Activated T-cell treated with anti-CD3 and anti-CD28 coated beads for 48 hours (primary cell): ENCODE results near the gene TRPV5.

Experiments
- DNase-seq: peaks from one replicate; pipeline ENCODE4 v3.0.0-alpha.2; 2020; ENCODE audit warnings: low read depth

Gene TRPV5

DNA sequence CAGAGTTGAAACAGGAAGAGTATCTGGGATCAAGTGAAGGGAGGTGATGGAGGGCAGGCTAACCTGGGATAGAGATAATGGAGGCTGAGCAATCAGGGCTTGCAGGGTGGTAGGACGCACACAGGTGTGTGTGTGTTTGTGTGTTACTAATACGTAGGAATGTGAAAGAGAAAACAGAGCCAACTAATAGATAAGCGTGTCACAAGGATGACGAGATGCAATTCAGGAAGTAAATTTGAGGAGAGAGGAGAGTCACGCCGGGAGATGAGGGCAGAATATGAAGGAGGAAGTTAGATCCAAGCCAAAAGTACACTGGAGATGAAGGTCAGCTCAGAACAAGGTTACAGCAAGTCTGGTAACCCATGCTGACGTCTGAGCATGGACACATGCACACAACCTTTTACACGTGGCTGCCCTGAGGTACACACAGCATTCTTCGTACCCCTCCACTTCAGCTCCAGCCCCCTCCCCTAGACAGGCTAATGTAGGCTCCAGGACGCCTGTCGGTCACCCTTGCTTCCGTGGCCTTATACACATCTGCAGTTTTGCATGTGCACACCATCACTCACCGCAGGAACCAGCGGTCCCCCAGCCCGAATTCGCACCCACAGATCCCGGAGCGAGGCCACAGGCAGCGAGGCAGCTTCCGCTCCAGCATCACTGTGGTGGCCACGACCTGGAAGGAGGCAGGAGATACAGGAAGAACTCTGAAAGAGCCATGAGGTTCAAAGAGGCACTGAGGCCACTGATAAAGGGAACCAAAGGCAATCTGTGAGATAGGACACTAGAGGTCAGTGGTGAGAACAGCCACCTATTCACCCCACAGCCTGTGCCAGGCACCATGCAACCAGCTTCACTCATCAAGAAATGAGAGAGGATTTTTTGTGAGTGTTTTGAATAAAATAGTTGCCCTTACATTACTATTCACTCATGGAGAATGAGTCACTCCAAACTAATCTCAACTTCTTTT is 24.3 kb downstream of the TRPV5 start:
- no peak for DNase-seq

DNA sequence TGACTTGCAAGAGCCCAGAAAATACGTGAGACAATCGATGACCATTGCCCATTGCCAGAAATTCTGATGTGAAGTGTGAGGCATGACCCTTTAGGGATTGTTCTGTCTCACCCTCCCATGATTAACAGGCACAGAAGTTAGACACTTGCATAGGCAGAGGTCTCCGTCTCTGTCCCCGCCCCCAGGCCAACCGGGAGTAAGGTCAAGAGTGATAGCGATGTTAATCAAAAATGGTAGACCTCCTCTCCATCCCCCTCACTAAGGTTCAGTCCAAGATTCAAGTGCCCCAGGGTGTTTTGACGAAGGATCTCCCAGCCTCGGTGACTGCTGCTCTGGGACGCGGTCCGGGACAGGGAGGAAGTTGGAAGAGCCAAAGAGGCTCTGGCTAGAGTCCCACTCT is 25.3 kb downstream of the TRPV5 start:
- no peak for DNase-seq

DNA sequence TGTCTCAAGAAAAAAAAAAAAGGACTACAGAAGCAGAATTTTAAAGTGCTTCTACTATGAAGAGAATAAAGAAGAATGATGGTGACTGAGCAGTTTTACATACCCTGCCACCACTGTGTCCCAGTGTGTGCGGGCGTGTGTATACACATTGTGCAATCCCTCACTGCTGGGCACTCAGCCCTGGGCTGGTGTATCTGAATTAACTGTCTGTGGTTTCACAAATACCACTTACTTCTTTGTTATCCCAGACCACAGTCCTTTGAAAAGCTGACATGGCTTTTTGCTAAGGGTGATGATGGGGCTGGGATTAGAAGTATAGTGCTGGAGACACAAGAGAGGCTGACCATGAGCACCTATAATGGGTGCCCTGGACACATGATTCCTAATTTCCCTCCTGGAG is 26.9 kb downstream of the TRPV5 start:
- no peak for DNase-seq

DNA sequence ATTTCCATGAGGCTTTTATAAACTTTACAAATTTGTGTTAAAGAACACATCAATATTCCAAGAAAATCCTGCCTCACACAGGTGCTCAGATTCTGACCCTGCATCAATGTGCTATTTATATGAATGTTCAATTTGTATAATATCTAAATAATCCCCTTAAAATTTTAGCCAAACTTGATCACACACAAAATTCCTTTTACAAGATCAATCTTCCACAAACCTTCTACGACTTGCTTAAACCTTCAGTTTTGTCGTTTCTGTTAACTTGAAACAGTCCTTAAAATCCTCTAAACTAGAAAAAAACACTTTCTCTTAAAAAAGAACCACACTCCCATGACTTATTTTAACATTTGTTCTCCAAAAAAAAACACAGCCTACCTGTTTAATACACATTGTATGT is 27.8 kb downstream of the TRPV5 start:
- no peak for DNase-seq

DNA sequence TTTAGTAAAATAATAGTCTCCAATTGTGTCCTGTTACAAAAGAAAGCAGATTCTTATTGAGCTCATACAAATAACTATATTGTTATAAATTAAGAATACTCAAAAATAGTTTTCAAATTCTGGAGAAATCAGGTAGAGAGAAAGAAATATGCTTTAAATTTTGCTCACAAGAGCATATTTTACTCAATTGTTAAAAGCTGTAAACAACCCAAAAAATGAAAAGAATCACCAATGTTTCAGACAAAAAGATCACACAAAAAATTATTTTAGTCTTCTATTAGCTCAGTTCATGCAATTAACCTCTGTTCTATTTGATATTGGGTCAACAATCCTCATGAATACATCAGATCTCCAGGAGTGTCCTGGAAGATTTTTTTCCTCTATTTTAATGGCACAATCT is 29.4 kb downstream of the TRPV5 start:
- no peak for DNase-seq

DNA sequence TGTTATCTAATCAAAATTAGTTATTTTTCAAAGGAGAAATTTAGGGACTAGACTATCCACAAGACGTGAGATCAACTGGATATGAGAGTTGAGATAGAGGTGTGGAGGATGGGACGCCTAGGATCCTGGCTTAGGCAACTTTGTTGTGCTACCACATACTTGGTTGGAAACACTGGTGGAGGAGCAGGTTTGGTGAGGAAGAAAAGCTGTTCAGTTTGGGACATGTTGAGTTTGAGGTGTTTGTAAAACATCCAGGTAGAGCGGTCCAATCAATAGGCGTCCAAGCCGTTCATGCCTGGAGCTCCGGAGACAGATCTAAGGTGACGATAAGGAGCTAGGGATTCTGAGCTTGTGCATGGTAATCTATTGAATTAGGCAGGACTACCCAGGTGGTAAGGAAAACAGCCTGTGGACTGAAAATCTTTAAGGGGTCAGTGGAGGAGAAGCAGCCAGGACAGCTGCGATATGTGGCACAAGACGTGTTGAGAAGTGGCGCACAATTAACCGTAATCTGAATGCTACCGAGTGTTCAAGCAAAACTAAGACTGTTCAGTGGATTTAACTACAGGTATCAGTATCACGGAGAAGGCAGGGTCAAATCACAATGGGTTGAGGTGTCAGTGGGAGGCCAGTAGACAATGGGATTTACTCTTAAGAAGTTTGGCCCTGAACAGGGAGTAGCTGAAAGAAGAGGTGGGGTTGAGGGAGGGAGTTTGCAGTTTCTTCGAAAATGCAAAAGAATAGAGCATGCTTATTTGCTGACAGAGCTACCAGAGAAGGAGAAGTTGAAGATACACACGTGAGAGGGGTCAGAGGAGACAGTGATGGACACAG is 31.9 kb downstream of the TRPV5 start:
- DNase-seq, result no peak

DNA sequence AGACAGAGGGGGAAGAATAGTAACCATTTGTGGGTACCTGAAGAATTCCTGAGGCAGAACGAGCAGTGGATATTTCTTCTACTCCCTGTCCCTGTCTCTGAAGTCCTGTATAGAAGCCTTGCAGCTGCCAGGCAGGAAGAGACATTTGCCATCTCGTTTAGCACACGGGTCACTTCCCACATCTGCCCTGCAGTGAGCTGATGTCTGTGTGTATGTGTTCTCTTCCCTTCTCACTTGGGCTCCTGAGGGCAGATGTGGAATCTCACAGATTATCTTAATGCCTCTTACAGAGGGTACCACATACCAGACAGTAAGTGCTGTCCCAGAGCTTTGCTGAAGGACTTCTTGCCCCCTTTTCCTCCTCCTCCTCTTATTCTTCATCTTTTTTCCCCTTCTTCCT is 33.9 kb downstream of the TRPV5 start:
- DNase-seq, result no peak

DNA sequence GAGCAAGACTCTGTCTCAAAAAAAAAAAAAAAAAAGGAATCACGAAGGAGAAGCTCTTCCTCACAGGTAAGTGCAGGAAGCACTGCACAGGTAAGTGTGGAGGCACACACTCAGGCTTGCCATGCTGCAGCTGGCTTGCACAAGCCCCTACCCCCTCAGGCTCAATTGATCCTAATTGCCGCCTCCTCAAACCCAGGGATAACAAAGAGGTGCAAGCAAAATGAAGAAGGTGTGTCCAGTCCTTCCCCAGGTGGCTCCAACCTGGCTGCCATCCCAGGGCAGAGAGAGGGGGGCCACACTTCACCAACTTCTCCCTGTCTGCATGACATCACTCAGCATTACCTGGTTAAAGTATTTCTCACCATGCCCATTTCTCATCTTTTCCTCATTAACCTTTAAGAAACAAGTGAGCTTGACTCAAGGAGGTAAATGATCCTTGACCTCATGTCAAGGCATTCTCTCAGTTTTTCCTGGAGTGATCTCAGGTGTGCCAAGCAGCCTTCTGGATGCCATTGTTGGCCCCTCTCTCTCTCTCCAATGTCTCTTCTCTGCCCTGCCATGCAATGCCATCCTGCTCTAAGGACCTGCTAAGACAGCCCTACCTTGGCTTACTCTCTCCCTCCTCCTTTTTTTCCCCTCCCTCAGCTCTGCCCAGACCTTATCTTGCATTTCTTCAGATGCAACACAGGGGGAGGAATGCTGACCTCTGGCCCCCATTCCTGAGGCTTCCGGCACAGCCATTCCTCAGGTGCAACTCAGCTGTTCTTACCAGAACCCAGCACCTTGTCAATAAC is 35.0 kb downstream of the TRPV5 start:
- DNase-seq, result no peak

DNA sequence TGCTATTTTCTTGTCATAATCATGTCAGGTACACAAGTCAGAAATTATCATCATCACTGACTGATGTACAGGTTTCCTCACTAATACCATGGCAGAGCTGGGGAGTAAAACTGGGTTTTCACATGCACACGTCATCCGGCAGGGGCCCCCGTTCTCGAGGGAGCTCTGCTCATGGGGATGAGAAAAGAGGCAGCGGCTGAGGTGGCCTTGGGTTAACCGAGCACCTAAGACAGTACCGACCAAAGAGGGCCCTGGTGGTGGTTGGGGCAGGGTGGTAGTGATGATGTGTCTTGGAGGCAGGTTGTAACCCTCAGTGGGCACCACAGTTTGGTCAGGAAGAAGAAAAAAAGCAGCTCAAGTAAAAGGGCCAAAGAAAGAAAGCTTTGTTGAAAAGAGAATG is 35.9 kb downstream of the TRPV5 start:
- no peak for DNase-seq

DNA sequence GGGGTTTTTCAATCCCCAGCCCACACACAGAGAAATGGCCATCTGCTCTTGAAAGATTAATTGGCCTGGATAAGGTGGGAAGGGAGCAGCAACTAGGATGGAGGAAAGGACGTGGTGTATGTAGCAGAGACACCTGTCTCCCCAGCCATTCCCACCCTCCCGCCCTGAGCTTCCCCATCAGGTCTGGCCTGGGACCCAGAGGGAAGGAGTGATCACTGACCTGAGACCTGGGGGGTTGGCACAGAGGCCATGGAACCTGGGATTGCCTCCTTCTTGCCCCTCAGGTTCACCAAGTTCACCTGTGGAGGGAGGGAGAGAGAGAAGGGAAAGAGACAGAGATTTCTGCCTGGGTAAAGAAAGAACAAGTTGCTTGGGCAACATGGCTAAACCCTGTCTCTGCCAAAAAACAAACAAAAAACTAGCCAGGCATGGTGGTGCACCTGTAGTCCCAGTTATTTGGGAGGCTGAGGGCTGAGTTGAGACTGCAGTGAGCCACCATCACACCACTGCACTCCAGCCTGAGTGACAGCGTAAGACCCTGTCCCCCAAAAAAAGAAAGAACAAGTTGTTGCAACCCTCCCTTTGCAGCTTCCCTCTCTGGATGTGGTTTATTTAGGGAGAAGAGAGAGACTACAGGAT is 36.7 kb downstream of the TRPV5 start:
- no peak for DNase-seq

DNA sequence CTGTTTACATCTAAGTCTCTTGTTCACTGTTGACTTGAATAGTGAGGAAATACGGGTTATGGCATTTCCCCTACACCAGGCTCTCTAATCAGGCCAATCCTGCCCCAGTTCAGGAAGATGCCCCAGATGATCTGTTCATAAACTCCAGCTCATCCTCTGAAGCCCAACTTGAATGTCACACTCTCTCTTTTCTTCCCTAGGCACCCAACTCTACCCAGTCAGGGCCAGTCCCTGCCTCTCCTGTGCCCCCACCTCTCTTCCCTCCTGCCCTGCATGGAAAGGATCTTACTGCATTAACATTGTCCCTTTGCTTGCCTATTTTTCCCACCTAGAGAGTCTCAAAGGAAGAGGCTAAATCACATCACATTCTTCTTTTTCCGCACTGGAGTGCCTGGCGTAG is 37.4 kb downstream of the TRPV5 start:
- no peak for DNase-seq

DNA sequence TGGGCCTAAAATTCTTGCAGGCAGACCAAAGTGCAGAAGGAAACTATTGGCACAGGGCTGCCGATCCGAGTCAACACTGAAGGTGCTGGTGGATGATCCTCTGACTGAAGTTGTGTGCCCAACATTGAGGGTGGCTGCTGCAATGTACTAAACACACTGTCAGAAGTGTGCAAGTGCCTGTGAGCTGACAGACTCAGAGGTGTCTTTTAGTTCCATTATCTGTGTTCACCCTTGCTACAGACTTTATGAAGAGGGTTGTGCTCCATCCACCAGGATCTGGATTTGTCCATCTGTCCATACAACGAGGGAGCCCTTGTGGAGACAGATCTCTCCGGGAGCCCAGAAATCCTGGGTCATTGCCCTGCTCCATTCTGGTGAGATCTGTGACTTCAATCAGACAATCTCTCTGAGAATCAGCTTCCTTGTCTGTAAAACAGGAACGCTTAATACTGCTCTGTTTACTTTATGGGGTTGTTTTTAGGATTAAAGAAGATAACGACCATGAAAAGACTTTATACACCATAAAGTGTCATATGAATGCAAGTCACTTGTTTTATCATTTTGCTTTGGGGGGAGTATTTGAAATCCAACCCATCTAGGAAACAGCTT is 38.5 kb downstream of the TRPV5 start:
- no peak for DNase-seq

DNA sequence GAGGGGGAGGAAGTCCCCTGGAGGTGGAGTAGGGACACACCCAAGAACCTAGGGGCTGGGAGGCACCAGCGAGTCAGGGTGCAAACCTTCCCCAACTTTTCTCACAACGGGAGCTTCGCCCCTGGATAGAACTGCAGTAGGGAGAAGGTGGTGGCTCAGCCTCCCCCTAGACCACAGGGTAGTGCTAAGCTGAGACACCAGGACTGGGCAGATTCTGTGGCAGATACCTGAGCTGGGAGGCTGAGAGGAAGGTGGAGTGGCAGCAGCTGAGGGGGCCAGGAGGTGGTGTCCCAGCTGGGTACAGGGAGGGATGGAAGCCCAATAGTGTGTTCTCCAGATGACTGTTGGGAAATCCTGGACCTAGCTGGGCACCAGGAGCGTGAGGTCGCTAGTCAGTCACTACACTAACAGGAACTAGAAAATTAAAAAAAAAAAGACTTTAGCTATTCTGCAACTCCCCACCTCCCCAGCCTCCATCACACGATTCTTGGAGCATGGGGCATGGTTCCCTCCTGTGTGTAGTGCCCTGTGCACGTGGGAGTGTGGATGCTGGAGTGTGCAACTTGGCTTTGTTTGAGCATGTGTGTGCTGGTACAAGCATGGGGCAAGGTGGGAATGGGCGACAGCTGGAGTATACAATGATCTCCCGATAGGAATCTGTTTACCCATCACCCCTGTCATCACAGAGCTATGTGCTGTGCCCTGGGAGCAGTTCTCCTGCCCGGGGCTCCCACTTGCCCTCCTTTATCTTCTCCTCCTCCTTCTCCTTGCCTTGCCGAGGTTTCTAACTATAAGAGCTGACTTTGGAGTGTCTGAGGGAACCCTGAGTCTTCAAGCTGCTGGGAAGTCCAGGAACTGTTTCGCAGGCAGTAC is 39.2 kb downstream of the TRPV5 start:
- DNase-seq, result no peak

DNA sequence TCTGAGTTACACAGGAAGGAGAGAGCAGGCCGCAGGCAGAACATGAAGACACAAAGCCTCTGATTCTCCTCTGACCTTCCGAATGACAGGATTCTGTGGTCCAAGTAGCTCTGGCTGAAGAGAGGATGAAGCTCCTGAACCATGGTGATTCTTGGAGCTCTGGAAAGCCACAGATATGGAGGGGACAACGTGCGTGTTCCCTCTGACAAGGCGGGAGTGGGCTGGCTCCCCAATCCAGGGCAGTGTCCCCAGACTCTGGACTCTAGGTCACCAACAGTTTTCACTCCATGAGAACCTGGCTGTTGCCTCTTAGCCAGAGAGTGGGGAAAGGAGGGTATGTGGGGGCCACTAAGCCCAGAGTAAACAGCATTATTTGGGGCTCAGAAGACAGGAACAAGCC is 40.6 kb downstream of the TRPV5 start:
- DNase-seq, result no peak

DNA sequence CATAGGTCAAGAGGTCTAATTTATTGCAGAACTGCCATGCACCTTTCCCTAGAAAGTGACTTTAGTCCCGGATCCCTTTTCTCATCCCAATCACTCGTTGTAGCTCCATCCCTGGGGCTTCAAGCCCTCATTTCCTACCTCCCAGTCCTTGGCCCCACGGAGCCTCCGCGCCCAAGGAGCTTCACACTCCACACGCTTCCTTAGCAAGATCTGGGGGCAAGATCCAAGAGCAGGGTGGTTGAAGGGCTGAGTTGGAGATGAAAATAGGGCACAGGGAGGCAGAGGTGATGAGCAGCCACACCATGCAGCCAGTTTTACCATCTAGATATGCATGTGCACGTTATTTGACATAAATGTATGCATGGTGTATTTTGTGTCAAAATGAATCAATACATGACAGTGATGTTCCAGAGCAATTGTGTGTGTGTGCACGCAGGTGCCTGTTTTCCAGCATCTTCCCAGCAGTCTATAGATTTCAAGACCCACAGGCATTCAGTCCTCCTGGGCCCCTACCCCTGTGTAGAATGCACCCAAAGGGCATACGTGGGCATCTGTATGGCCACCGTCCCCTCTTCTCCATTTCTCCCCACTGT is 42.0 kb downstream of the TRPV5 start:
- DNase-seq, result no peak

DNA sequence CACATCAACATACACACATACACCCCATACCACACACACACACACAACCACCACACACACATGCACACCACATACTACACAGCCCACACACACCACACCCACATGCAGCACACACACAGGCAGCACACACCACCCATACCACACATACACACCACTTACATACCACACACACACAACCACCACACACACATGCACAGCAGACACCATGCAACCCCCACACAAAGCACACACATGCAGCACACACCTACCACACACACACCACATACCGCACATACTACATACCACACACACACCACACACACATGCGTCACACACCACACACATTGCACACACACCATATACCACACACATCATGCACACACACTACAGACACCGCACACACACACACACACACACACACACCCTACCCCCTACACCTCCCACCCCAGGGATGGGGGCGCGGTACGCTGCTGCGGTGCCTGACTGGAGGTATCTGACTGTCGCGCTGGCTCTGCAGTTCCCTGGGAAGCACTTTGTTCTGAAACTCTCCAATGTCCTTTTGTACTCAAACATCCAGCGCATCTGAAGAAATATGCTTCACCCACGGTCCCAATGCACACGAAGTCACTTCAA is 42.6 kb downstream of the TRPV5 start:
- no peak for DNase-seq

DNA sequence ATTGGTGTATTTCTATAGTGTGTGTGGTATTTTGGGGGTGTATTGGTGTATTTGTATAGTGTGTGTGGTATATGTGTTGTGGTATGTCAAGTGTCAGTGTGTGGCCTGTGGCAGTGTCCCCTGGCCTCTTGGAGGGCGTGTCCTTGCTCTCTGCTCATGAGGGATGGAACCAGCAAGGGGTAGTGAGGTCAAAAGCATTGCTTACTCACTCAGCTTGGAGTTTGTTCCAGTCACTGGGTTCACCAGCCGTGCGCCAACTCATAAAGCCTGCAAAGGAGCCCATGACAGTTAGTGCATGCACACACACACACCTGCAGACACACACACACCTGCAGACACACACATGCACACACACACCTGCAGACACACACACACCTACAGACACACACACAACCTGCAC is 43.7 kb downstream of the TRPV5 start:
- DNase-seq, result no peak

DNA sequence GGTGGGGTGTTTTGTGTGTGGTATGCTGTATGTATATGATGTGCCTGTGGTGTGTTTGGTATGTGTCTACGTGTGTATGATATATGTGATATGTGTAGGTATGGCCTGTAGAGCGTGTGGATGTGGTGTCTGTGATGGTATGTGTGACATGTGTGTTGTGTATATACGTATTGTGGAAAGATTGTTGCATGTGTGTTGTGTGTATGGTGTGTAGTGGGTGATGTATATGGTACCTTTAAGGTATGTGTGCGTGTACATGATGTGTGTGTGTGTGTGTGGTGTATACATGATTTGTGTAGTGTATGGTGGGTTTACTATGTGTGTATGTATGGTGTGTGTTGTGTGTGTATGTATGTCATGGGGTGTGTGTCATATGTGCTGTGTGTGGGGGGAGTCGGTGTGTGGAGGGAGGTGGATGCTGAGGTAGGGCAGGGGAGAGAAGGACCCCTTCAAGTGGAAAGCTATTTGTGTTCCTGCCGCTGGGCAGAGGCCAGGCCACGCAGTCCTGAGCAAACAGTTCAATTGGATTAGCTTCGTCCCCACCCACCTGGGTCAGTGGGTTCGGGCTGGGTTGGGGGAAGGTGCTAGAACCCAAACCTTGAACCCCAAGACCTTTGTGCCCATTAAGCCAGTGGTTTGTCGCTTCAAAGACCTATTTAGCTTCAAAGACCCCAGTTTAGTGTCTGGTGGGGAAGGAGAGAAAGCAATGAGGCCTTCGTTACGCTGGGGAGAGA is 46.1 kb downstream of the TRPV5 start:
- DNase-seq, result no peak

DNA sequence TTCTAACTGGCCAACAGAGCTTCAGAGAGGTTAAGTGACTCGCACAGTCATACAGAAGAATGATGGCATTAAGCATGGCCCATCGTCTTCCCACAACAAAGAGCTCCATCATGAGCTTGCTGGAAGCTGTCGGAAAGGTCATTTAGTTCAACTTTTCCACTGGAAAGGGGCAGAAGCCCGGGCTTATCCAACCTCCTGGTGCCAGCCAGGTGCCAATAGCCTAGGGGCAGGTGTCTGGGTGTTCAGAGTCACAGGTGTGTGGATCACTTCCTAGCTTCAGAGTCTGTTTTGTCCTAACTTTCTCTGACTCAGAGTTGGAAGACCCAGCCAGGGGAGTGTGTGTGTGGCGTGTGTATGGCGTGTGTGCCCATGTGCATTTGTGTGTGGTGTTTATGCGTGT is 46.7 kb downstream of the TRPV5 start:
- no peak for DNase-seq
